Measurements from ENCODE around the gene DLGAP4.
"Not testable (repeated sequence)": the region's sequence is repeated elsewhere in the genome, so short reads cannot be mapped to it uniquely, and the experiment has no call there.

DLGAP4 gene

DNA sequence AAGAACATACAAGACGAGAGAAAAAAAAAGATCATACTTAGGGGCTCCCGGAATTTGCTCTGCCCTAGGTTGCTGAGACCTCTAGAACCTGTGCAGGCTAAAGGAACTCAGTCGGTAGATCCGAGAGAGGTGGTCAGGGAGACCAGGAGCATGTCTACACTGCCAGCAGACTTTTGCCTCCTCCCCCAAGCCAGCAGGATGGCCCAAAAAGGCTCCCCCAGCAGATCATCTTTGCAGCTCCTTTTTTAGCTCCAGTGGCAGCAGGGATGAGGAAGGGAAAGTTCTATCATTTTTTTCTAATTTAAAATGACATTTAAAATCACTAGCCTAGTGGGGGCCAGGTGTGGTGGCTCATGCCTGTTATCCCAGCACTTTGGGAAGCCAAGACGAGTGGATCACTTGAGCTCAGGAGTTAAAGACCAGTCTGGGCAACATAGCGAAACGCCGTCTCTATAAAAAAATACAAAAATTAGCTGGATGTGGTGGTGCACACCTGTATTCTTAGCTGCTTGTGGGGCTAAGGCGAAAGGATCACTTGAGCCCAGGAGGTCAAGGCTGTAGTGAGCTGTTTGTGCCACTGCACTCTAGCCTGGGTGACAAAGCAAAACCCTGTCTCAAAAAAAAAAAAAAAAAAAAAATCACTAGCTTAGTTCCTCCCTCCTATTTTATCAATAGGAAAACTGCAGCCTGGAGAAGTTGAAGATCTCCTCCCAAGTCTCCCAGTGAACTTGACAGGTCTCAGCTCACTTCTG lies 165.9 kb downstream of the DLGAP4 start:
- TF ChIP-seq, protein P1, sequence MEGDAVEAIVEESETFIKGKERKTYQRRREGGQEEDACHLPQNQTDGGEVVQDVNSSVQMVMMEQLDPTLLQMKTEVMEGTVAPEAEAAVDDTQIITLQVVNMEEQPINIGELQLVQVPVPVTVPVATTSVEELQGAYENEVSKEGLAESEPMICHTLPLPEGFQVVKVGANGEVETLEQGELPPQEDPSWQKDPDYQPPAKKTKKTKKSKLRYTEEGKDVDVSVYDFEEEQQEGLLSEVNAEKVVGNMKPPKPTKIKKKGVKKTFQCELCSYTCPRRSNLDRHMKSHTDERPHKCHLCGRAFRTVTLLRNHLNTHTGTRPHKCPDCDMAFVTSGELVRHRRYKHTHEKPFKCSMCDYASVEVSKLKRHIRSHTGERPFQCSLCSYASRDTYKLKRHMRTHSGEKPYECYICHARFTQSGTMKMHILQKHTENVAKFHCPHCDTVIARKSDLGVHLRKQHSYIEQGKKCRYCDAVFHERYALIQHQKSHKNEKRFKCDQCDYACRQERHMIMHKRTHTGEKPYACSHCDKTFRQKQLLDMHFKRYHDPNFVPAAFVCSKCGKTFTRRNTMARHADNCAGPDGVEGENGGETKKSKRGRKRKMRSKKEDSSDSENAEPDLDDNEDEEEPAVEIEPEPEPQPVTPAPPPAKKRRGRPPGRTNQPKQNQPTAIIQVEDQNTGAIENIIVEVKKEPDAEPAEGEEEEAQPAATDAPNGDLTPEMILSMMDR (IDR thresholded peaks at IDR 0.05; ENCODE audit: extremely low read depth, missing control alignments): no peak
- DNase-seq (ENCODE audit: low spot score): no peak

DNA sequence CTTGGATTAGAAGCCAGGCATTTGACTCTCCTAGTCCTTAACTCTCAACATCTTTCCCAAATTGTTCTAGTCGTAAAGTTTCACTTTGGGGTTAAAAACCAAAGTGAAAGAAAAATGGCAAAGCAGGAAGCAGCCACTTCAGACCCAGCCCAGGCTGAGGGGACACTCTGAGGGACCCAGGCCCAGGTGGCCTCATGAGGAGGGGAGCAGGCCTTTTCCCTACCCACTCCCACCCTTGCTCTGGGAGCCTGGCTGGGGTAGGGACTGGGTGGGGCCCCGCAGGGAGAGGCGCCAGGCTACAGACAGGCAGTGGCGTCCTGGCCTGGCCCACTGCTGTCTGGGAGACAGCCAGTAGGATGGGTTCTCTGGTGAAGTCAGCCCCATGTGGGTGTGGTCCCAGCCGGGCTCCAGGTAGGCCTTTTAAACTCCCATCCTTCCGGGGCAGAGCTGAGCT lies 166.5 kb downstream of the DLGAP4 start:
- DNase-seq (ENCODE audit: low spot score): no peak
- TF ChIP-seq, protein P1 (IDR thresholded peaks at IDR 0.05; ENCODE audit: extremely low read depth, missing control alignments): no peak

DNA sequence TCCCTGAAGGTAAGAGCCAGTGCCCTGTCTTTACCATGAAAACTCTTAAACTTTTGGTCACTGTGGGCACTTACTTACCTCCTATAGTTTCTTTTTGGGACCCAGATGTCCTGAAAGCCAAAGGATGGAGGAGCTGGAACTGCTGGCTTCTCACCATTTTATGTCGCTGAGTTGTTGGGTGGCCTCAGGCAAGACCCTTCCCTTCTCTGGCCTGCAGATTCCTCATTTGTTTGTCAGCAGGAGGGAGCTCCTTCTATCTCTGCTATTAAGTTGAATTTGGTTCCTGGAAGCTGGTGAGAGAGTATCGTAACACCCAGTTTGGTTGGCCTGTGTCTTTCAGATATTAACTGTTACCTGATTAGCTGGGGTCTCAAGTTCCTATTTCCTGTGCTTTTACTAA lies 167.0 kb downstream of the DLGAP4 start:
- DNase-seq (ENCODE audit: low spot score): no peak
- TF ChIP-seq, protein P1 (IDR thresholded peaks at IDR 0.05; ENCODE audit: extremely low read depth, missing control alignments): no peak

DNA sequence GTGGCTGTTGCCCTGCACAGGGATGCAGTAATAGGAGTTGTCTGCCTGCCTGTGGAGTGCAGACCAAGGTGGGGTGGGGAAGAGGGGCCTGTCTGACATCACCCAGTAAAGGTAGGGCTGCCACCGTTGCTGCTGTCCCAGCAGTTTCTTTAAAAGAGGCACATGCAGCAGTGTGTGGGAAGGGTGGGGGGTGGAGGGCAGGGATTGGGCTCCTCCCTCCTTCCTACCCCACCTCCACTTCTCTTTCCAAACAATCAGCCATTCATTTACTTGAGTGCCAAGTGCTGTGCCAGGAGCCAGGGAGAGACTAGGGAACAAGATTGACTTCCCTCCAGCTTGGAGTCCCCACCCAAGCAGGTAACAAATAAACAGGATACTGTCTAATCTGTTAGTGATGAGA lies 168.4 kb downstream of the DLGAP4 start:
- DNase-seq (ENCODE audit: low spot score): no peak
- TF ChIP-seq, protein P1 (IDR thresholded peaks at IDR 0.05; ENCODE audit: extremely low read depth, missing control alignments): no peak

DNA sequence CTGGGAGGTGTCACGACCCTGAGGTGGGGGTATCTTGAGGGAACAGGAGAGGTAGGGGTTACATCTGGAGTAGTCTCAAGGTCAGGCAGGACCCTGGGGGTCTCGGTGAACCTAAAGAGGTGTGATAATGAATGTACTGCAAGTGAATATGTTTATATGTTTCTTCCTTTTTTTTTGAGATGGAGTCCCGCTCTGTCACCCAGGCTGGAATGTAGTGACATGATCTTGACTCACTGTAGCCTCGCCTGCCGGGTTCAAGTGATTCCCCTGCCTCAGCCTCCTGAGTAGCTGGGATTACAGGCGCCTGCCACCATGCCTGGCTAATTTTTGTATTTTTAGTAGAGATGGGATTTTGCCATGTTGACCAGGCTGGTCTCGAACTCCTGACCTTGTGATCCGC lies 168.9 kb downstream of the DLGAP4 start:
- not testable (repeated sequence) for DNase-seq (ENCODE audit: low spot score)

DNA sequence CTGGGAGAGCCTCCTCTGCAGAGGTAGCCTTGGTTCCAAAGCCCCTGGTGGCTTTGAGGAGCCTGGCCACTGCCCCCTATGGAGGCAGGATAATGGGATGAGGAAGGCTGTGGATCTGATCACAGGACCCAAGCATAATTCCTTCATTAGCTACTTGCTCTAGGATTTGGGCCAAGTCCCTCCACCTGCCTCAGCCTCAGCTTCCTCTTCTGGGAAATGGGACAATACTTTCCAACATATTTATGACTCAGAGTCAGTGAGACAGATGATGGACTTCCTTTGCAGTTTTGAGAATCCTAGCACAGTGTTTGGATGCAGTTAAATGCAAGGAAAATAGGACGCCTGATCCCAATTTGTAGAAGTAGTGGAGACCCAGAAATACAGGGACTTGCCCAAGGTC lies 171.3 kb downstream of the DLGAP4 start:
- DNase-seq (ENCODE audit: low spot score): no peak
- TF ChIP-seq, protein P1 (IDR thresholded peaks at IDR 0.05; ENCODE audit: extremely low read depth, missing control alignments): no peak

DNA sequence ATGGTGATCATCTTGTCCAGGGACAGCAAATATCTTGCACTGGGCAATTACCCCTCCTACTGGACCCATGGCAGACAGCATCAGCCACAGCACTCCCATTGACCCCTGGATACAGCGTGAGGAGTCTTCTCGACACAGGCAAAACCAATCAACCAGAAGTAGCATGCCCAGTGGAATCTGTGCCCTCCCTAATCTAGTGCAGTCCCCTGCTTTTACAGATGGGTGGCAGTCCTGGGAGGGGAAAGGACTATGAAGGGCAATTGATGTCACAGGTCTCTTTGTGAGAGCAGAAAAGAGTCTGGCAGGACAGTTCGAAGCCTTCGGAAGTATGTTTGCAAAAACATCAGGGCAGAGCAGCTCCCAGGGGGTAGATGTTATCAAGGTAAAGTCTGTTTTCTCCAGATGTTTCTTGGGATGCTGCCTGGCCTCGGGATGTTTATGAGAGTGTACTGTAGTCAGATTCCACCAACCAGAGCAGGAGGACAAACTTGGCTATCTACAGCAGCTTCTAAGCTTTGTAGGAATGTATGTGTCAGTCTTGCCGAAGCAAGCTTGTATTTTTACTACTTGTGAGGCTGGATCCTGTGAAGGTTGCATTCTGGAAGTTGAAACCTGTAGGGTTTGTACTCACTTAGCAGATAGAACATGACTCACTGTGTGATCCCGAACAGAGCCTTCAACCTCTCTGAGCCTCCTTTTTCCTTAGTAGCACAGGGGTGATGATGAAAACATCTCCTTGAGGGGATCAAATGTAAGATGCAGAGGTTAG lies 172.2 kb downstream of the DLGAP4 start:
- TF ChIP-seq, protein P1 (IDR thresholded peaks at IDR 0.05; ENCODE audit: extremely low read depth, missing control alignments): no peak
- DNase-seq (ENCODE audit: low spot score): no peak
